Activated naive CD8-positive, alpha-beta T cell treated with anti-CD3 and anti-CD28 coated beads, Interleukin-2, amount 10 ng/mL, durations not matched to agents 7 days and 5 days (primary cell): Measurements from ENCODE around the gene PRKN. TPM values are rescaled to one million over a fixed set of nuclear protein-coding genes. Genes with fewer than 3 reads are reported as not detected.
"Not testable (repeated sequence)": the region's sequence is repeated elsewhere in the genome, so short reads cannot be mapped to it uniquely, and the experiment has no call there.

Experiments used
- ATAC-seq: fragments of 150-1000 bp; cut with Tn5 transposase; one replicate; pipeline ENCODE4 v1.10.0; 2021; ENCODE audit warnings: low read depth, moderate library complexity
- POLR2A ChIA-PET: fragments of 350-600 bp; sonication (Branson Sonifier 250); formaldehyde crosslinking; loops from one replicate; lab custom pipeline; 2021; ENCODE audit warnings: antibody characterized with exemption; lab: Charles Lee
- DNase-seq: peaks from one replicate; pipeline ENCODE4 v3.0.0; 2021
- H3K27ac Mint-ChIP-seq: one replicate; pipeline ENCODE4 v1.8.0; 2022; ENCODE audit warnings: mild to moderate bottlenecking, mixed read lengths
- H3K27me3 Mint-ChIP-seq: one replicate; pipeline ENCODE4 v1.8.0; 2022; ENCODE audit warnings: mild to moderate bottlenecking, moderate library complexity, mixed read lengths
- H3K36me3 Mint-ChIP-seq: one replicate; pipeline ENCODE4 v1.8.0; 2021; ENCODE audit warnings: mild to moderate bottlenecking, mixed read lengths
- H3K4me1 Mint-ChIP-seq: one replicate; pipeline ENCODE4 v1.8.0; 2021; ENCODE audit warnings: mixed read lengths
- H3K4me3 Mint-ChIP-seq: one replicate; pipeline ENCODE4 v1.8.0; 2022; ENCODE audit warnings: mild to moderate bottlenecking, moderate library complexity, mixed read lengths
- H3K9me3 Mint-ChIP-seq: one replicate; pipeline ENCODE4 v1.8.0; 2021; ENCODE audit warnings: mixed read lengths
- total RNA-seq, 2 experiments: library from RNA; stranded (reverse); gene quantifications; one replicate each; pipeline ENCODE4 v1.2.3, GENCODE V29; 2021

The PRKN gene
- total RNA-seq, 2 experiments from 2014 or later: 1.00 to 1.5 TPM

GRCh38 chr6:162562041-162562440 is 165.5 kb downstream of the PRKN start:
- no peak overlapping the region for H3K4me3 Mint-ChIP-seq
- ATAC-seq: no peak
- POLR2A ChIA-PET: no interaction called here
- H3K4me1 Mint-ChIP-seq: no peaks in the 10 kb centered on the region
- H3K9me3 Mint-ChIP-seq: peaks cover 8% of the 10 kb centered on the region
- H3K27me3 Mint-ChIP-seq: no peaks in the 10 kb centered on the region
- peaks cover 2% of the 10 kb centered on the region for H3K36me3 Mint-ChIP-seq
- no peak for DNase-seq
- H3K27ac Mint-ChIP-seq: no peak overlapping the region

DNA sequence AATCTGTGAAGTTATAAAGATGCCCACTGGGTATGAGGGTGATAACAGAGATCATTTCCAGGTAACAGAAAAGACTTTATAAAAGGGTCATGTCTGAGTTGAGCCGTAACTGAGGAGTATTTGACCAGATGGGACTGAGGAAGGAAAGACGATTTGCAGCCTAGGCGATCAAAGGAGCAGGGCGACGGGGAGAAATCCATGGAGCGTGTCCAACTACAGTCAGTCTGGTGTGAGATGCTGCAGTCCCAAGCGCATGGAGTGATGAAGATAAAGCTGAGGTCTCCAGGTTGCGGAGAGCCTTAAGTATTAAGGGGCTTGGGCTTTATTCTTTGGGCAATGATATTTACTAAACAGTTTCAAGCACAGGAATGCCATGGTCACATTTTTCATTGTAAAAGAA is 166.7 kb downstream of the PRKN start:
- peaks cover 2% of the 10 kb centered on the region for H3K36me3 Mint-ChIP-seq
- POLR2A ChIA-PET: no interaction called here
- no peaks in the 10 kb centered on the region for H3K4me1 Mint-ChIP-seq

GRCh38 chr6:162554531-162554930 is 173.0 kb downstream of the PRKN start:
- peaks cover 2% of the 10 kb centered on the region for H3K9me3 Mint-ChIP-seq
- DNase-seq (no peak), ATAC-seq (no peak)
- no peak overlapping the region for H3K4me3 Mint-ChIP-seq
- H3K36me3 Mint-ChIP-seq: no peaks in the 10 kb centered on the region
- no peaks in the 10 kb centered on the region for H3K4me1 Mint-ChIP-seq
- H3K27me3 Mint-ChIP-seq: no peaks in the 10 kb centered on the region
- POLR2A ChIA-PET: no interaction called here
- H3K27ac Mint-ChIP-seq: no peak overlapping the region

More for the DNA sequence above, 166.7 kb downstream of the PRKN start:
- H3K27ac Mint-ChIP-seq: no peak overlapping the region
- ATAC-seq (no peak), DNase-seq (no peak)
- H3K9me3 Mint-ChIP-seq: peaks cover 4% of the 10 kb centered on the region
- no peak overlapping the region for H3K4me3 Mint-ChIP-seq
- no peaks in the 10 kb centered on the region for H3K27me3 Mint-ChIP-seq

GRCh38 chr6:162546905-162547304 is 180.7 kb downstream of the PRKN start:
- Mint-ChIP-seq H3K4me3 (no peak overlapping the region), H3K27me3 (no peaks in the 10 kb centered on the region), H3K36me3 (no peaks in the 10 kb centered on the region), H3K9me3 (peaks cover 1% of the 10 kb centered on the region), H3K4me1 (no peaks in the 10 kb centered on the region), H3K27ac (no peak overlapping the region)
- ATAC-seq (no peak), DNase-seq (no peak)
- POLR2A ChIA-PET: no interaction called here

- H3K4me1 Mint-ChIP-seq: no peaks in the 10 kb centered on the region
- H3K27me3 Mint-ChIP-seq: no peaks in the 10 kb centered on the region
- POLR2A ChIA-PET: no interaction called here
- ATAC-seq (no peak), DNase-seq (no peak)
- no peaks in the 10 kb centered on the region for H3K36me3 Mint-ChIP-seq
- no peak overlapping the region for H3K27ac Mint-ChIP-seq
- no peak overlapping the region for H3K4me3 Mint-ChIP-seq
- H3K9me3 Mint-ChIP-seq: no peaks in the 10 kb centered on the region
These were observed 184.3 kb downstream of the PRKN start for GRCh38 chr6:162543221-162543620.

DNA sequence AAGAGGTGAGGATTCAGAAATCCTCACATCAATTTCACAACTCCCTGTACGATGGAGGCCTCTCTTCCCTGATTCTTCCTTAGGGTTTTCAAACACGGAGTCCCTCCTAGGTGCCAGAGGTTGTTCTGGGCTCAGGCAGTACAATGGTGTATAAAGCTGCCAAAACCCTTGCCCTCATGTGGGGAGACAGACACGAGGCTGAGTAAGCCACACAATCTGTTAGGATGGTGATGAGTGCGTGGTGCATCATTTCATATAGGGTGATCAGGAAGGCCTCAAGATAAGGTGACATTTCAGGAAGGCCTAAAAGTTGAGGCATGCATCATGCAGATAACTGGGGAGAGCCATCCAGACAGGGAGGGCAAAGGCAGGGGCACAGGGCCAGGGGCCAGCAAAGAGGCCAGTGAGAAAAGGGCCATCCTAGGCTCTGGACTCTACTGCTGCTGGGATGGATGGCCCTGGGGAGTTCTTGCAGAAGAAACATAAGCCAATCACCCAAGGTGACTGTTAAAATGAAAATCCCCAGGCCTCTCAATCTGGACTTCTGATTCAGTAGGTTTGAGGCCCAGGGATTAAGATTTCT is 186.5 kb downstream of the PRKN start:
- H3K4me1 Mint-ChIP-seq: no peaks in the 10 kb centered on the region

GRCh38 chr6:162539321-162539720 is 188.2 kb downstream of the PRKN start:
- Mint-ChIP-seq H3K4me3 (no peak overlapping the region), H3K27ac (no peak overlapping the region), H3K9me3 (peaks cover 2% of the 10 kb centered on the region), H3K27me3 (no peaks in the 10 kb centered on the region), H3K36me3 (no peaks in the 10 kb centered on the region), H3K4me1 (no peaks in the 10 kb centered on the region)
- ATAC-seq (no peak), DNase-seq (no peak)
- POLR2A ChIA-PET: no interaction called here

More for the DNA sequence above, 186.5 kb downstream of the PRKN start:
- no peak overlapping the region for H3K4me3 Mint-ChIP-seq
- POLR2A ChIA-PET: no interaction called here
- no peaks in the 10 kb centered on the region for H3K27me3 Mint-ChIP-seq
- ATAC-seq (no peak), DNase-seq (no peak)
- no peaks in the 10 kb centered on the region for H3K36me3 Mint-ChIP-seq
- no peaks in the 10 kb centered on the region for H3K9me3 Mint-ChIP-seq
- no peak overlapping the region for H3K27ac Mint-ChIP-seq

- no peaks in the 10 kb centered on the region for H3K36me3 Mint-ChIP-seq
- no peak for ATAC-seq
These were observed 188.9 kb downstream of the PRKN start for GRCh38 chr6:162538643-162539064.

GRCh38 chr6:162533009-162533400 is 194.6 kb downstream of the PRKN start:
- POLR2A ChIA-PET: no interaction called here
- H3K27ac Mint-ChIP-seq: no peak overlapping the region
- H3K36me3 Mint-ChIP-seq: no peaks in the 10 kb centered on the region
- no peak overlapping the region for H3K4me3 Mint-ChIP-seq
- peaks cover 2% of the 10 kb centered on the region for H3K9me3 Mint-ChIP-seq
- no peaks in the 10 kb centered on the region for H3K27me3 Mint-ChIP-seq
- no peak for DNase-seq
- H3K4me1 Mint-ChIP-seq: no peaks in the 10 kb centered on the region
- no peak for ATAC-seq

More at GRCh38 chr6:162538643-162539064, 188.9 kb downstream of the PRKN start:
- Mint-ChIP-seq H3K9me3 (peaks cover 2% of the 10 kb centered on the region), H3K4me1 (no peaks in the 10 kb centered on the region), H3K27me3 (no peaks in the 10 kb centered on the region), H3K4me3 (no peak overlapping the region), H3K27ac (no peak overlapping the region)
- POLR2A ChIA-PET: no interaction called here
- no peak for DNase-seq

GRCh38 chr6:162532283-162533008 is 195.1 kb downstream of the PRKN start:
- H3K9me3 Mint-ChIP-seq: peaks cover 2% of the 10 kb centered on the region
- ATAC-seq (no peak), DNase-seq (no peak)
- no peaks in the 10 kb centered on the region for H3K36me3 Mint-ChIP-seq
- H3K4me3 Mint-ChIP-seq: no peak overlapping the region
- no peak overlapping the region for H3K27ac Mint-ChIP-seq
- no peaks in the 10 kb centered on the region for H3K4me1 Mint-ChIP-seq
- POLR2A ChIA-PET: no interaction called here
- H3K27me3 Mint-ChIP-seq: no peaks in the 10 kb centered on the region

- H3K9me3 Mint-ChIP-seq, H3K4me1 Mint-ChIP-seq, H3K4me3 Mint-ChIP-seq, ATAC-seq, POLR2A ChIA-PET, H3K27ac Mint-ChIP-seq, DNase-seq, H3K27me3 Mint-ChIP-seq, H3K36me3 Mint-ChIP-seq: not testable (repeated sequence)
These were observed 196.2 kb downstream of the PRKN start for GRCh38 chr6:162531391-162531790.

DNA sequence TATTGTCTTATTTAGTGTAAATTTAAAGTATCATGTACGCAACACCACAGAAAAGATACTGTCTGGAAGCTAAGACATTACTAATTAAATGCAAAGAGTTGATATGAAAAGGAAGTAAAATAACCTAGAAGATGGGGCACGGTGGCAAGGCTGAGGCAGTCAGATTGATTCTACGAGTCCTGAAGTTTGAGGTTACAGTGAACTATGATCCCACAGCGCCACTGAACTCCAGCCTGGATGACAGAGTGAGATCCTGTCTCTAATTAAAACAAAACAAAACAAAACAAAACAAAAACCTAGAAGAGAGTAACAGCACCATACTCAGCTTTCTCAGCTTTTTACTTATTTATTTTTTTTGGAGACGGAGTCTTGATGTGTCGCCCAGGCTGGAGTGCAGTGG is 199.0 kb downstream of the PRKN start:
- H3K4me3 Mint-ChIP-seq: no peak overlapping the region
- H3K27ac Mint-ChIP-seq: no peak overlapping the region
- ATAC-seq (no peak), DNase-seq (no peak)
- no peaks in the 10 kb centered on the region for H3K27me3 Mint-ChIP-seq
- no peaks in the 10 kb centered on the region for H3K36me3 Mint-ChIP-seq
- no peaks in the 10 kb centered on the region for H3K4me1 Mint-ChIP-seq
- POLR2A ChIA-PET: no interaction called here
- H3K9me3 Mint-ChIP-seq: peaks cover 5% of the 10 kb centered on the region

DNA sequence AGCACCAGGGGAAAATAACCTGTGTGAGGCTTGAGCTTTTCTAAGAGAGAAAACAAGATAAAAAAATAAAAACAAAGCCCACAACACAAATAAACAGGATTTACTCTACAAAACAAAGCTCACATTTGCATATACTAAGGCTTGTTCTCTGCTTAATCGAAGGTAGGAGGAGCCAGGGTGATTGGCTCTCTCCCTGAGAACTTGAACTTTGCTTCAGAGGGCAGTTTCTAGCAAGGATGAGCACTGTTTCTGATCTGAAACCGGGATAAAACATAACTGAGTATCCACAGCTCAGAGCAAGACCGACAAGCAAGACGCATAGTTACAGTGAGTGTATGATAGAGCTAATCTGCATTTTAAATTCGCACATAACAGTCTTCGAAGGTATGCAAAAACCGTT is 200.6 kb downstream of the PRKN start:
- H3K27ac Mint-ChIP-seq: no peak overlapping the region
- DNase-seq: no peak
- H3K27me3 Mint-ChIP-seq: no peaks in the 10 kb centered on the region
- no peaks in the 10 kb centered on the region for H3K36me3 Mint-ChIP-seq
- H3K4me3 Mint-ChIP-seq: no peak overlapping the region
- ATAC-seq: no peak
- peaks cover 6% of the 10 kb centered on the region for H3K9me3 Mint-ChIP-seq
- POLR2A ChIA-PET: no interaction called here
- H3K4me1 Mint-ChIP-seq: no peaks in the 10 kb centered on the region

DNA sequence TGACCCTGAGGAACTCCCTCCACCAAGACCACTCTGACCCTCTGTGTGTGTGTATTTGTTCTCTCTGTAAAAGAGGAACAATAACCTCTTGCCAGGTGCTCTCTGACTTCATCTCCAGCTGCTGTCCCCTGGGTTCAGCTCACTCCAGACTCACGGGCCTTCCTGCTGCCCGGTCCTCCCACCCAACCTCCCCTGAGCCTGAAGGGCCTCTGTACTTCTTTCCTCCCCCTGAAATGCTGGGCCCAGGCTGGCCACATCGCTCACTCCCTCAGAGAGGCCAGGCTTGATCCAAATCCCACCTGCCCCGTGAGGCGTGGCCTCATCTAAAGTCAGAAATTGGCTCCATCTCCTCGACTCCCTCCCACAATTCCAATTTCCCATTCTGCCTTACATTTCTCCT is 202.4 kb downstream of the PRKN start:
- no peaks in the 10 kb centered on the region for H3K36me3 Mint-ChIP-seq
- POLR2A ChIA-PET: interaction anchor here (0.9 kb wide), 1 partner anchor 9 kb away, joined by 4 read pairs; no protein-coding TSS in a partner anchor
- no peak overlapping the region for H3K4me3 Mint-ChIP-seq
- no peak for DNase-seq
- peaks cover 6% of the 10 kb centered on the region for H3K9me3 Mint-ChIP-seq
- no peak overlapping the region for H3K27ac Mint-ChIP-seq
- no peaks in the 10 kb centered on the region for H3K27me3 Mint-ChIP-seq
- no peak for ATAC-seq
- H3K4me1 Mint-ChIP-seq: no peaks in the 10 kb centered on the region
